GM12891 (cell line): ENCODE results near the gene HDDC3.

ENCODE experiments used
- POLR2A ChIP-seq: IDR thresholded peaks from 2 replicates; pipeline ENCODE4 v1.6.1; 2011; ENCODE audit warnings: low read depth, low read length, control low read depth
- POLR2AphosphoS5 ChIP-seq: IDR thresholded peaks from 2 replicates; pipeline ENCODE4 v1.6.1; 2011; ENCODE audit warnings: low read depth, low read length, control low read depth
- POU2F2 ChIP-seq: IDR thresholded peaks from 2 replicates; pipeline ENCODE4 v1.6.1; 2011; ENCODE audit warnings: low read depth, mild to moderate bottlenecking, control low read depth, low read length, moderate library complexity
- SPI1 ChIP-seq: IDR thresholded peaks from 2 replicates; pipeline ENCODE4 v1.6.1; 2011; ENCODE audit warnings: low read depth, low read length, control low read depth
- TAF1 ChIP-seq: IDR thresholded peaks from 2 replicates; pipeline ENCODE4 v1.6.1; 2011; ENCODE audit warnings: low read depth, low read length, control low read depth

DNA sequence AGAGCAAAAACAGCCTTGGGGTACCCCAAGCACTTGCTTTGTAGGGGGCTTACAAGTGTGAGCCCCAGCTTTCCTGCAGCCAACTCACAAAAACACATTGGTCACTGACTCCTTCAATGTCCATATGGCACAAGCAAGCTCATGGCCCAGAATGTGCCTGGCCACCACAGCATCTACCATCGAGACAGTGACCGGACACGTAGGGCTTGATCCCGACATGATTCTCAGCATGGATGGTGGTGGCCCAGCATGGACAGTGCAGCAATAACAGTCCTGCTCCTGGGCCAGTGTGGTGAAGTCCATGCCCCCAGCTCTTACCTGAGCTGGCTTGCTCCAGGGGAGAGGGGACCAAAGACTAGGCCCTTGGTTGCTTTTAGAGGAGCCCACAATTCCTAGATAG lies 8.7 kb upstream of the HDDC3 start:
- no peak for TF ChIP-seq POLR2AphosphoS5
- no peak for TF ChIP-seq POLR2A
- TF ChIP-seq TAF1 = no peak
- TF ChIP-seq SPI1 = no peak
- TF ChIP-seq POU2F2 = no peak
